Astrocyte of the spinal cord (primary cell): ENCODE data around the gene SH2D6.
A peak's percentile ranks its signal among the peaks of the same experiment; 100 is the strongest.

Source experiments
- DNase-seq: peaks from one replicate; pipeline ENCODE4 v3.0.0; 2011; ENCODE audit warnings: low read depth, low spot score
- H3K4me3 ChIP-seq: 2 replicates; pipeline ENCODE4 v1.5.1; 2011; ENCODE audit warnings: low read depth, mild to moderate bottlenecking, low read length, moderate library complexity
- CTCF ChIP-seq: IDR thresholded peaks from 2 replicates; pipeline ENCODE4 v1.5.1; 2012; ENCODE audit warnings: low read depth, mild to moderate bottlenecking, low read length, inconsistent platforms
- in situ Hi-C: cut with HindIII; loops from 2 replicates; pipeline ENCODE4 v1.10.0; 2017; ENCODE audit warnings: low sequenced_read_pairs

Gene SH2D6

GRCh38 chr2:85468096-85468703 is 49.7 kb downstream of the SH2D6 start:
- in situ Hi-C loops, result no loop called here
- DNase-seq, result no peak
- no peak for TF ChIP-seq CTCF
- no peak overlapping the region for H3K4me3 ChIP-seq

GRCh38 chr2:85468704-85469349 is 50.3 kb downstream of the SH2D6 start:
- TF ChIP-seq CTCF, result no peak
- DNase-seq, result peak; percentile 65
- in situ Hi-C loops, result no loop called here
- H3K4me3 ChIP-seq, result no peak overlapping the region

GRCh38 chr2:85470850-85471800 is 52.6 kb downstream of the SH2D6 start:
- no peak overlapping the region for H3K4me3 ChIP-seq
- no peak for TF ChIP-seq CTCF
- in situ Hi-C loops, result no loop called here
- DNase-seq, result no peak

- no peak for TF ChIP-seq CTCF
- in situ Hi-C loops, result no loop called here
- H3K4me3 ChIP-seq, result no peak overlapping the region
- no peak for DNase-seq
Observed at GRCh38 chr2:85472261-85472660, 53.7 kb downstream of the SH2D6 start.

GRCh38 chr2:85475799-85476490 is 57.4 kb downstream of the SH2D6 start:
- H3K4me3 ChIP-seq, result no peak overlapping the region
- in situ Hi-C loops, result no loop called here
- DNase-seq, result no peak
- no peak for TF ChIP-seq CTCF

- no peak for TF ChIP-seq CTCF
- no peak overlapping the region for H3K4me3 ChIP-seq
- DNase-seq, result no peak
- in situ Hi-C loops, result no loop called here
Observed at GRCh38 chr2:85476624-85477023, 58.1 kb downstream of the SH2D6 start.
